IMR-90 (cell line): ENCODE data around the gene KBTBD12. TPM values are rescaled to one million over a fixed set of nuclear protein-coding genes. Genes with fewer than 3 reads are reported as not detected.

ENCODE experiments used
- ATAC-seq: fragments of 200-7000 bp; cut with Tn5 transposase; 2 replicates; pipeline ENCODE4 v1.9.1; 2020; ENCODE audit warnings: low read depth, mild to moderate bottlenecking, moderate library complexity
- BruUV-seq: library from RNA; stranded (reverse); fragments of 400-500 nt; replicated peaks from 2 replicates; lab custom pipeline; 2021; lab: Mats Ljungman, UMichigan
- CTCF ChIA-PET: fragments of 300-600 bp; formaldehyde crosslinking; extraction: SDS; loops from one replicate; lab custom pipeline; 2021; ENCODE audit warnings: antibody characterized with exemption; lab: Yijun Ruan, JAX
- POLR2A ChIA-PET: fragments of 300-600 bp; sonication (Branson Sonifier 250); formaldehyde crosslinking; loops from one replicate; lab custom pipeline; 2022; ENCODE audit warnings: antibody characterized with exemption; ENCODE audit not compliant: unreplicated experiment; lab: Charles Lee
- DNase-seq: peaks from one replicate; pipeline ENCODE4 v3.0.0; 2013
- H2AFZ ChIP-seq: replicated peaks from 2 replicates; pipeline ENCODE3; 2013; ENCODE audit warnings: low read length, mild to moderate bottlenecking; ENCODE audit not compliant: poor library complexity
- H2AK5ac ChIP-seq: 2 replicates; pipeline ENCODE4 v1.6.1; 2013; ENCODE audit warnings: low read depth, low read length, inconsistent platforms
- H2AK9ac ChIP-seq: replicated peaks from 2 replicates; pipeline ENCODE3; 2013; ENCODE audit warnings: mild to moderate bottlenecking, low read depth, low read length, moderate library complexity; ENCODE audit not compliant: poor library complexity
- H2BK120ac ChIP-seq: 2 replicates; pipeline ENCODE4 v1.6.1; 2013; ENCODE audit warnings: low read depth, low read length, inconsistent platforms
- H2BK15ac ChIP-seq: 3 replicates; pipeline ENCODE4 v1.6.1; 2013; ENCODE audit warnings: low read depth, low read length, inconsistent platforms
- H2BK20ac ChIP-seq: 2 replicates; pipeline ENCODE4 v1.6.1; 2013; ENCODE audit warnings: low read depth, mild to moderate bottlenecking, inconsistent platforms, low read length, moderate library complexity
- H2BK5ac ChIP-seq: 2 replicates; pipeline ENCODE4 v1.6.1; 2013; ENCODE audit warnings: mild to moderate bottlenecking, low read depth, low read length, inconsistent platforms; ENCODE audit not compliant: poor library complexity, severe bottlenecking
- H3K14ac ChIP-seq: replicated peaks from 2 replicates; pipeline ENCODE4 v1.6.1; 2013; ENCODE audit warnings: low read depth, low read length, inconsistent platforms
- H3K18ac ChIP-seq: 2 replicates; pipeline ENCODE4 v1.6.1; 2013; ENCODE audit warnings: low read depth, low read length, control low read depth
- H3K23ac ChIP-seq: 2 replicates; pipeline ENCODE4 v1.6.1; 2013; ENCODE audit warnings: low read depth, low read length, inconsistent platforms
- H3K27ac ChIP-seq: 2 replicates; pipeline ENCODE4 v1.5.1; 2013; ENCODE audit warnings: mild to moderate bottlenecking, control low read depth, low read length; ENCODE audit not compliant: insufficient read depth
- H3K27me3 ChIP-seq: 2 replicates; pipeline ENCODE4 v1.6.1; 2013; ENCODE audit warnings: low read length; ENCODE audit not compliant: control insufficient read depth, insufficient read depth
- H3K36me3 ChIP-seq: 2 replicates; pipeline ENCODE4 v1.6.1; 2013; ENCODE audit warnings: low read length, mixed read lengths; ENCODE audit not compliant: control insufficient read depth, insufficient read depth
- H3K4ac ChIP-seq: 2 replicates; pipeline ENCODE4 v1.6.1; 2013; ENCODE audit warnings: low read depth, low read length, inconsistent platforms
- H3K4me1 ChIP-seq: 2 replicates; pipeline ENCODE4 v1.6.1; 2013; ENCODE audit warnings: low read length, mixed read lengths; ENCODE audit not compliant: control insufficient read depth, insufficient read depth
- H3K4me2 ChIP-seq: 2 replicates; pipeline ENCODE4 v1.6.1; 2013; ENCODE audit warnings: low read depth, mild to moderate bottlenecking, control low read depth, low read length, moderate library complexity
- H3K4me3 ChIP-seq: 2 replicates; pipeline ENCODE4 v1.5.1; 2013; ENCODE audit warnings: low read depth, mild to moderate bottlenecking, control low read depth, low read length, moderate library complexity; ENCODE audit not compliant: insufficient read depth
- H3K56ac ChIP-seq: 2 replicates; pipeline ENCODE4 v1.6.1; 2013; ENCODE audit warnings: low read length, inconsistent platforms; ENCODE audit not compliant: insufficient read depth; ENCODE audit errors: extremely low read depth
- H3K79me1 ChIP-seq, 2 experiments: 2 replicates each; pipeline ENCODE4 v1.6.1; 2013; ENCODE audit warnings: low read length in 2 of 2, inconsistent platforms in 1 of 2, low read depth in 1 of 2
- H3K9ac ChIP-seq: 2 replicates; pipeline ENCODE4 v1.6.1; 2013; ENCODE audit warnings: low read depth, low read length, control low read depth
- H3K9me1 ChIP-seq: 2 replicates; pipeline ENCODE4 v1.6.1; 2013; ENCODE audit warnings: low read length, inconsistent platforms; ENCODE audit not compliant: insufficient read depth
- H3K9me3 ChIP-seq: 2 replicates; pipeline ENCODE4 v1.6.1; 2013; ENCODE audit warnings: low read length; ENCODE audit not compliant: control insufficient read depth, insufficient read depth
- H4K20me1 ChIP-seq: 2 replicates; pipeline ENCODE4 v1.6.1; 2013; ENCODE audit warnings: low read length, inconsistent platforms; ENCODE audit not compliant: insufficient read depth
- H4K5ac ChIP-seq: 2 replicates; pipeline ENCODE4 v1.6.1; 2013; ENCODE audit warnings: mild to moderate bottlenecking, low read depth, low read length, control low read depth
- H4K8ac ChIP-seq, 2 experiments: 2 replicates each; pipeline ENCODE4 v1.6.1; 2013; ENCODE audit warnings: low read depth in 2 of 2, low read length in 2 of 2, control low read depth in 1 of 2, inconsistent platforms in 1 of 2
- H4K91ac ChIP-seq: 2 replicates; pipeline ENCODE4 v1.6.1; 2013; ENCODE audit warnings: low read depth, low read length, inconsistent platforms; ENCODE audit not compliant: insufficient read depth
- BHLHE40 ChIP-seq: fragments of 150-350 bp; IDR thresholded peaks from 2 replicates; pipeline ENCODE4 v1.6.1; 2016; ENCODE audit warnings: mild to moderate bottlenecking, low read depth, low read length
- CEBPB ChIP-seq: IDR thresholded peaks from 2 replicates; pipeline ENCODE4 v1.6.1; 2012; ENCODE audit warnings: low read depth, low read length, improper control_type of control experiment
- CHD1 ChIP-seq: IDR thresholded peaks from 2 replicates; pipeline ENCODE4 v1.6.1; 2012; ENCODE audit warnings: low read depth, low read length, improper control_type of control experiment
- ELK1 ChIP-seq: fragments of 150-350 bp; IDR thresholded peaks from 2 replicates; pipeline ENCODE4 v1.6.1; 2016; ENCODE audit warnings: low read depth, mild to moderate bottlenecking, low read length, moderate library complexity, borderline replicate concordance
- FOS ChIP-seq: fragments of 150-350 bp; IDR thresholded peaks from 2 replicates; pipeline ENCODE4 v1.6.1; 2016; ENCODE audit warnings: low read depth, low read length
- MAFK ChIP-seq: IDR thresholded peaks from 2 replicates; pipeline ENCODE4 v1.6.1; 2012; ENCODE audit warnings: low read depth, low read length, improper control_type of control experiment
- MAZ ChIP-seq: IDR thresholded peaks from 2 replicates; pipeline ENCODE4 v1.6.1; 2012; ENCODE audit warnings: low read depth, mild to moderate bottlenecking, low read length, improper control_type of control experiment, moderate library complexity, borderline replicate concordance
- MXI1 ChIP-seq: IDR thresholded peaks from 2 replicates; pipeline ENCODE4 v1.6.1; 2012; ENCODE audit warnings: low read depth, mild to moderate bottlenecking, low read length, moderate library complexity, borderline replicate concordance
- NFE2L2 ChIP-seq: fragments of 150-350 bp; IDR thresholded peaks from 2 replicates; pipeline ENCODE4 v1.6.1; 2016; ENCODE audit warnings: low read depth, mild to moderate bottlenecking, low read length
- POLR2A ChIP-seq: IDR thresholded peaks from 2 replicates; pipeline ENCODE4 v1.6.1; 2012; ENCODE audit warnings: mild to moderate bottlenecking, low read depth, low read length
- RAD21 ChIP-seq: IDR thresholded peaks from 2 replicates; pipeline ENCODE4 v1.6.1; 2012; ENCODE audit warnings: low read length, improper control_type of control experiment
- RCOR1 ChIP-seq: IDR thresholded peaks from 2 replicates; pipeline ENCODE4 v1.6.1; 2012; ENCODE audit warnings: mild to moderate bottlenecking, low read length, improper control_type of control experiment; ENCODE audit not compliant: insufficient replicate concordance
- RFX5 ChIP-seq: IDR thresholded peaks from 2 replicates; pipeline ENCODE4 v1.8.0; 2012; ENCODE audit warnings: low read depth, mild to moderate bottlenecking, low read length, moderate library complexity
- SMC3 ChIP-seq: fragments of 150-350 bp; IDR thresholded peaks from 2 replicates; pipeline ENCODE4 v1.6.1; 2016; ENCODE audit warnings: low read depth, mild to moderate bottlenecking, antibody characterized with exemption, low read length, moderate library complexity
- USF2 ChIP-seq: fragments of 150-350 bp; IDR thresholded peaks from 2 replicates; pipeline ENCODE4 v1.6.1; 2017; ENCODE audit warnings: mild to moderate bottlenecking, antibody characterized with exemption, low read length, low read depth
- dilution Hi-C: fragments of 300-500 bp; cut with HindIII; formaldehyde crosslinking; loops from one replicate; pipeline ENCODE4 v1.14.3; 2018; ENCODE audit warnings: low sequenced_read_pairs; ENCODE audit not compliant: unreplicated experiment
- in situ Hi-C: fragments of 300-500 bp; cut with MboI; formaldehyde crosslinking; loops from 3 replicates; pipeline ENCODE4 v1.14.3; 2019; ENCODE audit warnings: low sequenced_read_pairs, inconsistent platforms, mixed read lengths
- intact Hi-C: fragments of 100-400 bp; cut with micrococcal nuclease; formaldehyde crosslinking; loops from 2 replicates; pipeline ENCODE4 v1.10.0; 2022
- polyA plus RNA-seq, 3 experiments: library from polyadenylated mRNA; depleted of rRNA; stranded (reverse); fragments of >200 nt; gene quantifications; 2 replicates each; pipeline ENCODE4 v1.2.3, GENCODE V29; 2012; ENCODE audit warnings: low replicate concordance in 1 of 3
- total RNA-seq: library from RNA; depleted of rRNA; stranded (reverse); fragments of >200 nt; gene quantifications from 2 replicates; pipeline ENCODE4 v1.2.3, GENCODE V29; 2012
- TF ChIP-seq, protein P1 (sequence below): conservative IDR thresholded peaks from 2 replicates; pipeline ENCODE4 v1.5.1; 2012; ENCODE audit warnings: mild to moderate bottlenecking, low read depth, low read length, improper control_type of control experiment

KBTBD12 gene
- total and polyA plus RNA-seq, 2 of the 4 experiments (the other 2 are of a cell fraction), result not detected

DNA sequence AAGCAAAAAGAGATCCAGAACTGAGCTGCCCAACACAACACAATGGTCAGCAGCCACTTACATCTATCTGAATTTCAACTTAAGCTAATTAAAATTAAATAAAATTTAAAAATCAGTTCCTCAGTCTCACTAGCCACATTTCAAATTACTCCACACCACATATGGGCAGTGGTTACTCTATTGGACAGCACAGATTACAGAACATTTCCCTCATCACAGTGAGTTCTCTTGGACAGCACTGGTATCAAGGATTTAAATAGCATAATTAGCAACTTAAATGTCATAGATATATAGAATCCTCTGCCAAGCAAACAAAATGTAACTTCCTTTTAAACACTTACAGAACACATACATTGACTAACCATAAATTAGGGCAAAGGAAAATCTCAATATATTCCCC, 64.4 kb downstream of the KBTBD12 start (continued):
- TF ChIP-seq SMC3, result no peak

DNA sequence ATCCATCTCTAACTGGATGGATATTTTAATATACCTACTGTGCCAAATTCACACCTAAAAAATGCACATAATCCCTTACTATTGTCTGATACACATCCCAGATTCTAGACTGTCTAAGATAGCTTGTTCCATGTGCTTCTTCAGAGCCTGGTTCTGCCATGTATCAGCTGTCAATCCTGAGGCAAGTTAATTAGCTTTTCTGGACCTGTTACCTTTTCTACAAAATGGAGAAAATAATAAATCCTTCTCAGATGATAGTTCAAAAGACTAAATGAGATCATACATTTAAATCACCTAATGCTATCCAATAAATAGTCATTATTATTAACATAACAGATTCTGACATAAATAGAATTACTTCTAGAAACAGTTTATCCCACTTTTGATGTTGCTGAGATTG, 66.1 kb downstream of the KBTBD12 start:
- BruUV-seq, result no TSS peak

More for the DNA sequence above, 66.1 kb downstream of the KBTBD12 start:
- H3K27me3 ChIP-seq, result peaks cover 25% of the 10 kb centered on the region
- no peaks in the 10 kb centered on the region for H3K4me1 ChIP-seq
- dilution Hi-C loops, result no loop called here
- in situ Hi-C loops, result no loop called here
- no peaks in the 10 kb centered on the region for H3K36me3 ChIP-seq
- H3K4ac ChIP-seq, result no peak overlapping the region
- H3K4me3 ChIP-seq, result no peak overlapping the region
- H2AFZ ChIP-seq, result no peak overlapping the region
- no peak overlapping the region for H3K4me2 ChIP-seq
- no peak overlapping the region for H3K56ac ChIP-seq
- no peak overlapping the region for H3K23ac ChIP-seq
- H4K5ac ChIP-seq, result no peak overlapping the region
- intact Hi-C loops, result no loop called here
- H2BK5ac ChIP-seq, result no peak overlapping the region
- POLR2A ChIA-PET, result no interaction called here
- H2BK20ac ChIP-seq, result no peak overlapping the region
- H4K8ac ChIP-seq, result no peak overlapping the region
- H3K9me1 ChIP-seq, result no peaks in the 10 kb centered on the region
- no peak overlapping the region for H2BK15ac ChIP-seq
- no peak overlapping the region for H3K18ac ChIP-seq
- no peak overlapping the region for H2BK120ac ChIP-seq
- no peaks in the 10 kb centered on the region for H4K20me1 ChIP-seq
- no peak overlapping the region for H4K91ac ChIP-seq
- no peak overlapping the region for H2AK9ac ChIP-seq
- H3K9me3 ChIP-seq, result no peaks in the 10 kb centered on the region
- DNase-seq, result no peak
- H3K79me1 ChIP-seq, result no peaks in the 10 kb centered on the region
- H3K9ac ChIP-seq, result no peak overlapping the region
- H2AK5ac ChIP-seq, result no peak overlapping the region
- no peak for ATAC-seq
- no peak overlapping the region for H3K14ac ChIP-seq
- CTCF ChIA-PET, result interaction anchor here (0.8 kb wide), 1 partner anchor 316 kb away, joined by 3 read pairs; no protein-coding TSS in a partner anchor
- TF ChIP-seq CHD1 (no peak), BHLHE40 (no peak), RAD21 (no peak), MAFK (no peak), RCOR1 (no peak), MAZ (no peak), CEBPB (no peak), RFX5 (no peak), POLR2A (no peak), ELK1 (no peak), NFE2L2 (no peak), SMC3 (no peak), MXI1 (no peak), USF2 (no peak), FOS (no peak)
- TF ChIP-seq, protein P1, sequence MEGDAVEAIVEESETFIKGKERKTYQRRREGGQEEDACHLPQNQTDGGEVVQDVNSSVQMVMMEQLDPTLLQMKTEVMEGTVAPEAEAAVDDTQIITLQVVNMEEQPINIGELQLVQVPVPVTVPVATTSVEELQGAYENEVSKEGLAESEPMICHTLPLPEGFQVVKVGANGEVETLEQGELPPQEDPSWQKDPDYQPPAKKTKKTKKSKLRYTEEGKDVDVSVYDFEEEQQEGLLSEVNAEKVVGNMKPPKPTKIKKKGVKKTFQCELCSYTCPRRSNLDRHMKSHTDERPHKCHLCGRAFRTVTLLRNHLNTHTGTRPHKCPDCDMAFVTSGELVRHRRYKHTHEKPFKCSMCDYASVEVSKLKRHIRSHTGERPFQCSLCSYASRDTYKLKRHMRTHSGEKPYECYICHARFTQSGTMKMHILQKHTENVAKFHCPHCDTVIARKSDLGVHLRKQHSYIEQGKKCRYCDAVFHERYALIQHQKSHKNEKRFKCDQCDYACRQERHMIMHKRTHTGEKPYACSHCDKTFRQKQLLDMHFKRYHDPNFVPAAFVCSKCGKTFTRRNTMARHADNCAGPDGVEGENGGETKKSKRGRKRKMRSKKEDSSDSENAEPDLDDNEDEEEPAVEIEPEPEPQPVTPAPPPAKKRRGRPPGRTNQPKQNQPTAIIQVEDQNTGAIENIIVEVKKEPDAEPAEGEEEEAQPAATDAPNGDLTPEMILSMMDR, result no peak
- no peak overlapping the region for H3K27ac ChIP-seq
